NCI-H82 treated with DMSO at 0.1 percent for 48 hours (cell line): Measurements from ENCODE around the gene HTT-AS.
"Not testable (repeated sequence)": the region's sequence is repeated elsewhere in the genome, so short reads cannot be mapped to it uniquely, and the experiment has no call there.

ENCODE experiments used
- DNase-seq: peaks from one replicate; lab custom pipeline; 2025; ENCODE audit not compliant: unreplicated experiment; lab: John Stamatoyannopoulos, UW

The HTT-AS gene

DNA sequence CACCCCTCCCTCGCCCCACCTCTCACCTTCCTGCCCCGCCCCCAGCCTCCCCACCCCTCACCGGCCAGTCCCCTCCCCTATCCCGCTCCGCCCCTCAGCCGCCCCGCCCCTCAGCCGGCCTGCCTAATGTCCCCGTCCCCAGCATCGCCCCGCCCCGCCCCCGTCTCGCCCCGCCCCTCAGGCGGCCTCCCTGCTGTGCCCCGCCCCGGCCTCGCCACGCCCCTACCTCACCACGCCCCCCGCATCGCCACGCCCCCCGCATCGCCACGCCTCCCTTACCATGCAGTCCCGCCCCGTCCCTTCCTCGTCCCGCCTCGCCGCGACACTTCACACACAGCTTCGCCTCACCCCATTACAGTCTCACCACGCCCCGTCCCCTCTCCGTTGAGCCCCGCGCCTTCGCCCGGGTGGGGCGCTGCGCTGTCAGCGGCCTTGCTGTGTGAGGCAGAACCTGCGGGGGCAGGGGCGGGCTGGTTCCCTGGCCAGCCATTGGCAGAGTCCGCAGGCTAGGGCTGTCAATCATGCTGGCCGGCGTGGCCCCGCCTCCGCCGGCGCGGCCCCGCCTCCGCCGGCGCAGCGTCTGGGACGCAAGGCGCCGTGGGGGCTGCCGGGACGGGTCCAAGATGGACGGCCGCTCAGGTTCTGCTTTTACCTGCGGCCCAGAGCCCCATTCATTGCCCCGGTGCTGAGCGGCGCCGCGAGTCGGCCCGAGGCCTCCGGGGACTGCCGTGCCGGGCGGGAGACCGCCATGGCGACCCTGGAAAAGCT is at the start of gene HTT-AS, which contains the start of gene HTT:
Gene HTT-AS, minus strand, starts transcription at position 461 of the 768 bp plus-strand sequence.
Gene HTT, plus strand, starts transcription at position 604 of the 768 bp plus-strand sequence. Its CDS starts 145 bp downstream, at position 749.
- DNase-seq, result peak; percentile 60

DNA sequence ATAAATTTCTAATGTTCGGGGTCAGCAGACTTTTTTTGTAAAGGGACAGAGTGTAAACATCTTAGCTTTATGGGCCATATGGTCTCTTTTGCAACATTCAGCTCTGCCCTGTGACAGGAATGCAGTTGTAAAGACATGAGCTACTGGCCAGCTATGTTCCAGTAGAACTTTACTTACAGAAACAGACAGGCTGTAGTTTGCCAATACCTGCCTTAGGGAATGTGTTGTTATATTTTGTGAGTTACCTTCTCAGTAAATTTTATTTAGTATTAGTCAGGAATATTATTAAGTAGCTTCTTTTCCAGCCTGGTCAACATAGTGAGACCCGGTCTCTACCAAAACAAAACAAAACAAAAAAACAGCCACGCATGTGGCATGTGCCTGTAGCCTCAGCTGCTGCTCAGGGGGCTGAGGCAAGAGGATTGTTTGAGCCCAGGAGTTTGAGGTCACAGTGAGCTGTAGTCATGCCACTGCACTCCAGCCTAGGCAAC is 48.9 kb upstream of the HTT-AS start:
- no peak for DNase-seq

- no peak for DNase-seq
Observed at GRCh38 chr4:3122081-3122563, 47.8 kb upstream of the HTT-AS start.

DNA sequence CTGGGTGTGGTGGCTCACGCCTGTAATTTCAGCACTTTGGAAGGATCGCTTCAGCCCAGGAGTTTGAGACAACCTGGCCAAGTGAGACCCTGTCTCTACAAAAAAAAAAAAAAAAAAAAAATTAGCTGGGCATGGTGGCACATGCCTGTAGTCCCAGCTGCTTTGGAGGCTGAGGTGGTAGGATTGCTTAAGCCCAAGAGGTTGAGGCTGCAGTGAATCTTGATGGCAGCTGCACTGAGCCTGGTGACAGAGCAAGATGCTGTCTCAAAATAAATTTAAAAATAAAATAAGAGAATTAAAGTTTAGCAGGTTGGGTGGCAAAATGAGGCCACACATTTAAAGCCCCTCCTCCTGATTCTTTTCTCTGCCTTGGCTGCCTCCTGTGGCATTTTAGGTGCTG is 47.3 kb upstream of the HTT-AS start:
- no peak for DNase-seq

GRCh38 chr4:3121110-3121509 is 46.8 kb upstream of the HTT-AS start:
- no peak for DNase-seq

GRCh38 chr4:3119464-3119863 is 45.1 kb upstream of the HTT-AS start:
- no peak for DNase-seq

DNA sequence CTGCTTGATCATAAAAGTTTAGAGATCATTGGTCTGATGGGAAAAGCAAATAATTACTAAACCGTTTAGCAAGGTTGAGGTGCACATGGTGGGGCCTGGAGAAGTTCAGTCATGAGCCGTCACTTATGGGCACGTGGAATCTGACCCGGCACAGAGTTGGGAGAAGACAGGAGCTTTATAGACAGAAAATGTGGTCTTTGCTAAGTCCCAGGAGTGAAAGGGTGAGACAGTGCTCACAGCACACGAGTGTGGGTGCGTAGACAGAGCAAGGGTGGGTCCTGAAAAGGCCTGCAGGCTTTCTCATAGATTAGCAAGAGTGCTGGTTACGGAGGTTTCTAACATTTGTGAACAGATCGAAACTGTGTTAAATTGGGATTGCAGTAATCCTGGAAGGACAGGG is 44.0 kb upstream of the HTT-AS start:
- DNase-seq, result no peak

GRCh38 chr4:3116955-3117354 is 42.6 kb upstream of the HTT-AS start:
- DNase-seq, result no peak

GRCh38 chr4:3115637-3116270 is 41.4 kb upstream of the HTT-AS start:
- no peak for DNase-seq

DNA sequence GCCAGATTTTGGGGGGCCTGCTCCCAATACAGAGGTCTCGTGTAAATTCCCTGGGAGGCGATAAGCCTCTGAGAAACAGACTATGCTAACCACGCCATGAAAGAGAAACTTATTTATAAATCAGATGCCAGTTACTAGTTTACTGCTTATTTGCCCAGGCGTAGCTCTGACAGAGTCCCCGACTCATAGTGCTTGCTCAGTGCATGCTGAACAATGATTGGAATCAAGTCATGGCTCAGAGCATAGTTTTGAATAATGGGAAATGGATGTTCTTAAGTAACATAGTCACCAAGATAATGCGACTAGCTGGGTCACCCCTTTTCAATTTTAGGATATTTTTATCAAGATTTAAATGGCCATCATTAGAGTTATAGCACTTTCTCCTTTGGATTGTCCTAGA is 40.0 kb upstream of the HTT-AS start:
- no peak for DNase-seq

DNA sequence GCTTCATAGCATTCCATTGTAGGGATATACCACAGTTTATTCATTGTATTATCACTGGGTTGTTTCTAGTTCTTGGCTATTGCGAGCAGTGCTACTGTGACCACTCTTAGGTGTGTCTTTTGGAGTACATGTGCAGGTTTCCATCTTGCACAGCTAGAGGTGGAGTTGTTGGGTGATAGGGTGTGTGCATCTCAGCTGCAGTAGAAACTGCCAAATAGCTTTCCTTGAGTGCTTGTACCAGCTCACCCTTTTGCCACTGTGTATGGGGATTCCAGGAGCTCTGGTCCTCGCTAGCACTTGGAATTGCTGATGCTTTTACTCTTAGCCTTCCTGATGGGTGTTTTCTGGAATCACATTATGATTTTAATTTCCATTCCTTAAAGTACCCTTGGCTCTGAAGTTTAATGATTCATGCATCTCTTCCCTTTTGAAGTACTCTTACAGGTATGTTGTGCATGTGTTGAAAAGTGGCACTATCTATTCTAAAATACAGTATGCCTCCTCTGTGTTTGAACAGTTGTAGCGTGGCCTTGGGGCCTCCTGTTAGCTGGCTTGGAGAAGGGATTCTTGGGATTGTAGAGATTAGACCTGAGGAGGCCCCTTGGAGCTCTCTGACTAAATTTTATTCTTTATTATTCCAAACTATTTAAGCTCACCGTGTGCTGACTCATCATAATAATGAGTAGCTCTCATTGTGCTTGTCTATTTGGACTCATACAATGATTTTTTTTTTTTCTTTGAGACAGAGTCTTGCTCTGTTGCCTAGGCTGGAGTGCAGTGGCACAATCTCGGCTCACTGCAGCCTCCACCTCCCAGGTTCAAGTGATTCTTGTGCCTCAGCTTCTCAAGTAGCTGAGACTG is 38.5 kb upstream of the HTT-AS start:
- DNase-seq, result no peak

DNA sequence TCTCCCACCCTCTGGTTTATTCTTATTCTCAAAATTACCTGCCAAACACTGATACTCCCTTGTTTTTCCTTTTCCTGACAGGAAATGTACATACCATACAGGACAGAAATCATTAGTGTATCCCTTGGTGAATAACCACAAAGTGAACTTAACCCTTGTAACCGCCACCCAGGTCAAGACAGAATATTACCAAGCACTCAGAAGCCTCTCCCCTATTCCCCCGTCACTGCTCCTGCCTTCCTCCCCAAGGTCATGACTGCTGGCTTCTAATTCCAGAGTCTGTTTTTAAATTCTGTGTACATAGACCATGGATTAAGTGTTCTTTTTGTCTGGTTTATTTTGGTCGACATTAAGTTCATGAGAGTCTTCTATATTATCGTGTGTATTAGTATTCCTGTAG is 37.9 kb upstream of the HTT-AS start:
- DNase-seq, result no peak

DNA sequence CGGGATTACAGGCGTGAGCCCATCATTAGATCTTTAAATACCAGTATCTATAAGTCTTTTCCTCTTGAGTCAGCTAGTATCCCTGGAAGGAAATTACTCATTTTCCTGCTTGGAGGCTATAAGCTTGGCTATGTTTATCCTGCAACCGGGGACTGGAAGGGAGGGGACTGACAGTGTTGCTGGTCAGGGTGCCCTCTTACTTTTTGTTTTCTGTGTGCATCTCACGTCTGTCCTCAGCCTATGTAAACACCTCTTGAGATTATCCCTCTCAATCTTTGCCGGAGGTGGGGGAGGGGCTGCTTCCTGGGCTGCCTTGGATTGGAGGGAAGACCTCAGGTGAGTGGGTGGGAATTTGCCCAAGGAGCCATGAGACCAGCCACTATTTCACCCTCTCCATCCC is 37.1 kb upstream of the HTT-AS start:
- DNase-seq, result peak; percentile 5

- no peak for DNase-seq
Observed at GRCh38 chr4:3108211-3108610, 33.9 kb upstream of the HTT-AS start.

GRCh38 chr4:3107691-3108121 is 33.4 kb upstream of the HTT-AS start:
- no peak for DNase-seq

DNA sequence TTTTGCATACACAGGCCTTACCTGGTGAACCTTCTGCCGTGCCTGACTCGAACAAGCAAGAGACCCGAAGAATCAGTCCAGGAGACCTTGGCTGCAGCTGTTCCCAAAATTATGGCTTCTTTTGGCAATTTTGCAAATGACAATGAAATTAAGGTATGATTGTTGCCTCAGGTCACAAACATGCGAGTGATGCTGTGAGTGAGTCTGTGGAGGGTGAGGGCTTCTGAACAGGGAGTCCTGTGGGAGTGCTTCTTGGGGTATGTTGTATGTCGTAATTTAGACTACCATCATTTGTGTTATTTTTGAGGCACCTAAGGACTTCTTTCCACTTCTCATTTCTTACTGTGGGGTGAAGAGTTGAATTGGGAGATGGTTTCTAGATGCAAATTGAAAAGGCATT is 32.9 kb upstream of the HTT-AS start:
- no peak for DNase-seq

GRCh38 chr4:3106339-3107186 is 32.2 kb upstream of the HTT-AS start:
- DNase-seq, result peak; percentile 4

DNA sequence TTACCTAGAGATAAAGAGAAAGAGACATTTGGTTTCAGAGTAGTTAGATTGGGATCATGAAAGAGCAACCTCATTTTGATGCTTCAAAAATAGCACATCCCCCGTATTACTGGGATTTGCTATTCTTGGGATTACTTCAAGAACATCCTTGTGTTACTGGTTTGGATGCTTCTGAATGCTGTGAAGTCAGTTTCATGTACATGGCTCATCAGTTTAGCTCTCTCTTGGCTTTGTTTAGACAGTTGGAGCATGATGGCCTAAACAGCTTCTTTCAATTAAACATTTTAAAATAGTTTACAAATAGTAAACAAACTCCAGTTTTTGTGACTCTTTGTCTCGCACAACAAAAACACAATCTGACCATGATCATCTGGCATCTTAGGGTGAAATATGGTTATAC is 24.0 kb upstream of the HTT-AS start:
- DNase-seq, result no peak

DNA sequence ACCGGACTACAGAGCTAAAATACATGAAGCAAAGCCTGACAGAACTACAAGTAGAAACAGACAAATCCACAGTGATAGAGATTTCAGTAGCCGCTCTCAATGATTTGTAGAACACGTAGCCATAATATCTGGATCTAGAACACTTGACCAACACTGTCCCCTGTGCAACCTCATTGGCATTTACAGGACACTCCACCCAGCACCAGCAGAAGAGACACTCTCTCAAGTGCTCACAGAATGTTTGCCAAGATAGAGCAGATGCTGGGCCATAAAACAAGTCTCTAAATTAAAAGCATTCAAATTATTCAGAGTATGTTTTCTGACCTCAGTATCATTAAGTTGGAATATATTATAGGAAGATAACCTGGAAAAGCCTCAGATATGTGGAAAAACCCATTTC is 21.9 kb upstream of the HTT-AS start:
- DNase-seq, result no peak

- DNase-seq, result not testable (repeated sequence)
Observed at GRCh38 chr4:3094701-3095100, 20.4 kb upstream of the HTT-AS start.
